Panc1 (cell line): ENCODE data around the gene SLC4A11.

Experiments used
- POLR2AphosphoS5 ChIP-seq: IDR thresholded peaks from 2 replicates; pipeline ENCODE4 v1.6.1; 2012; ENCODE audit warnings: mild to moderate bottlenecking, low read depth, low read length, moderate library complexity
- SIN3A ChIP-seq: IDR thresholded peaks from 2 replicates; pipeline ENCODE4 v1.6.1; 2012; ENCODE audit warnings: low read depth, mild to moderate bottlenecking, low read length, moderate library complexity, borderline replicate concordance; ENCODE audit not compliant: insufficient read depth
- TF ChIP-seq, protein P1 (sequence below): fragments of 450-650 bp; IDR thresholded peaks from 2 replicates; pipeline ENCODE4 v1.5.1; 2017; ENCODE audit warnings: mild to moderate bottlenecking
- TF ChIP-seq, protein P2 (sequence below), 2 experiments: IDR thresholded peaks; 2 replicates each; pipeline ENCODE4 v1.6.1; 2011 to 2012; ENCODE audit warnings: low read depth in 2 of 2, control low read depth in 1 of 2, low read length in 1 of 2, mild to moderate bottlenecking in 1 of 2, moderate library complexity in 1 of 2; ENCODE audit not compliant: insufficient read depth in 1 of 2

DNA sequence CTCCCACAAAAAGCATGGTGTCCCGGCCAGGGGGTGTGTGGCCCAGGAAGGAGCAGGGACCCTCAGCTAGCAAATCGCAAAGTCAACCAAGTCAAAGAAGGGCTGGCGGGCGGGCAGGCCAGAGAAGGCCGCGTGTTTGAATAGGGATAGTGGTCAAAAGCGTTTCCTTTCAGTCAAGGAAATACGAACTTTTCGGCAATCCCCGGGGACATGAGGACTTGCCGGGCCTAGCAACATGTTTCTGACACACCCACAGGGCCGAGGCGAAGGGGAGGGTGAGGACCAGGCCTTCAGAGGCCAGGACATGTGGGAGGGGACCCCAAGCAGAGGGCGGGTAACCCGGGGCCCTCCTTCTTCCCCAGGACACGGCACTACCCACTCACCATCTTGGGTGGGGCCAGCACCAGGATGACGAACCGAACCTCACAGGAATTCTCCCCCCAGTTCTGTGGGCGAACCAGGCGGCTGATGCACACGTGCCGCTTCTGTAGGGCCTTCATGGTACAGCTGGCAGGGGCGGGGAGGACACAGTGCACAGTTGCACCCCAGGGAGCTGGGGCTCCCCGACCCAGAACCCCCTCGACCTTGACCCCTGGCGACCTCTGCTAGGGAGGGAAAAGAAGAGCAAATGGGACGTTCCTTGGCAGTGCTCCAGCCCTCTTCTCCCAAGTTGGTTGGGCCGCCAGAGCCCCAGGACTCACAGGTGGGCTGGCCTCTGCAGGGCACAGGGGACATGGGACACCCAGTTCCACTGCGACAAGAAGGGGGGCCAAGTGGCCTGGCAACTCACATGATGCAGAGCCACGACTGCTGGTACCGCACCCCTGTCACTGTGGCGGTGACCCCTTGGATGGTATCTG lies 5.6 kb downstream of the SLC4A11 start:
- TF ChIP-seq POLR2AphosphoS5 (no peak), SIN3A (no peak)
- TF ChIP-seq, protein P1, sequence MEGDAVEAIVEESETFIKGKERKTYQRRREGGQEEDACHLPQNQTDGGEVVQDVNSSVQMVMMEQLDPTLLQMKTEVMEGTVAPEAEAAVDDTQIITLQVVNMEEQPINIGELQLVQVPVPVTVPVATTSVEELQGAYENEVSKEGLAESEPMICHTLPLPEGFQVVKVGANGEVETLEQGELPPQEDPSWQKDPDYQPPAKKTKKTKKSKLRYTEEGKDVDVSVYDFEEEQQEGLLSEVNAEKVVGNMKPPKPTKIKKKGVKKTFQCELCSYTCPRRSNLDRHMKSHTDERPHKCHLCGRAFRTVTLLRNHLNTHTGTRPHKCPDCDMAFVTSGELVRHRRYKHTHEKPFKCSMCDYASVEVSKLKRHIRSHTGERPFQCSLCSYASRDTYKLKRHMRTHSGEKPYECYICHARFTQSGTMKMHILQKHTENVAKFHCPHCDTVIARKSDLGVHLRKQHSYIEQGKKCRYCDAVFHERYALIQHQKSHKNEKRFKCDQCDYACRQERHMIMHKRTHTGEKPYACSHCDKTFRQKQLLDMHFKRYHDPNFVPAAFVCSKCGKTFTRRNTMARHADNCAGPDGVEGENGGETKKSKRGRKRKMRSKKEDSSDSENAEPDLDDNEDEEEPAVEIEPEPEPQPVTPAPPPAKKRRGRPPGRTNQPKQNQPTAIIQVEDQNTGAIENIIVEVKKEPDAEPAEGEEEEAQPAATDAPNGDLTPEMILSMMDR: no peak
- TF ChIP-seq, protein P2, sequence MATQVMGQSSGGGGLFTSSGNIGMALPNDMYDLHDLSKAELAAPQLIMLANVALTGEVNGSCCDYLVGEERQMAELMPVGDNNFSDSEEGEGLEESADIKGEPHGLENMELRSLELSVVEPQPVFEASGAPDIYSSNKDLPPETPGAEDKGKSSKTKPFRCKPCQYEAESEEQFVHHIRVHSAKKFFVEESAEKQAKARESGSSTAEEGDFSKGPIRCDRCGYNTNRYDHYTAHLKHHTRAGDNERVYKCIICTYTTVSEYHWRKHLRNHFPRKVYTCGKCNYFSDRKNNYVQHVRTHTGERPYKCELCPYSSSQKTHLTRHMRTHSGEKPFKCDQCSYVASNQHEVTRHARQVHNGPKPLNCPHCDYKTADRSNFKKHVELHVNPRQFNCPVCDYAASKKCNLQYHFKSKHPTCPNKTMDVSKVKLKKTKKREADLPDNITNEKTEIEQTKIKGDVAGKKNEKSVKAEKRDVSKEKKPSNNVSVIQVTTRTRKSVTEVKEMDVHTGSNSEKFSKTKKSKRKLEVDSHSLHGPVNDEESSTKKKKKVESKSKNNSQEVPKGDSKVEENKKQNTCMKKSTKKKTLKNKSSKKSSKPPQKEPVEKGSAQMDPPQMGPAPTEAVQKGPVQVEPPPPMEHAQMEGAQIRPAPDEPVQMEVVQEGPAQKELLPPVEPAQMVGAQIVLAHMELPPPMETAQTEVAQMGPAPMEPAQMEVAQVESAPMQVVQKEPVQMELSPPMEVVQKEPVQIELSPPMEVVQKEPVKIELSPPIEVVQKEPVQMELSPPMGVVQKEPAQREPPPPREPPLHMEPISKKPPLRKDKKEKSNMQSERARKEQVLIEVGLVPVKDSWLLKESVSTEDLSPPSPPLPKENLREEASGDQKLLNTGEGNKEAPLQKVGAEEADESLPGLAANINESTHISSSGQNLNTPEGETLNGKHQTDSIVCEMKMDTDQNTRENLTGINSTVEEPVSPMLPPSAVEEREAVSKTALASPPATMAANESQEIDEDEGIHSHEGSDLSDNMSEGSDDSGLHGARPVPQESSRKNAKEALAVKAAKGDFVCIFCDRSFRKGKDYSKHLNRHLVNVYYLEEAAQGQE (IDR thresholded peaks at IDR 0.05; ENCODE audit: insufficient read depth in 1 of 2, low read depth in 2 of 2, low read length in 1 of 2): no peak
